ENCODE results near the gene SERPINE2. TPM values are rescaled to one million over a fixed set of nuclear protein-coding genes. Genes with fewer than 3 reads are reported as not detected.
A peak's percentile ranks its signal among the peaks of the same experiment; 100 is the strongest.

SERPINE2 gene
- total RNA-seq, 1 experiment from 2014 or later: 3.8 TPM

GRCh38 chr2:223957092-223957851 lies 81.8 kb downstream of the SERPINE2 start, which contains the start of gene MRPL44:
TSS of gene MRPL44 (plus strand) at chr2:223957463. CDS start at chr2:223957473, 10 bp downstream.
- peak within 1 kb of the TSS; percentile 98 for H3K27ac Mint-ChIP-seq (ENCODE audit: unreplicated experiment)
- no peak for TF ChIP-seq CTCF (IDR thresholded peaks at IDR 0.05; ENCODE audit: insufficient read depth in 1 of 2, low read depth in 1 of 2, low read length in 1 of 2, severe bottlenecking in 1 of 2, unreplicated experiment in 1 of 2)
- CTCF ChIA-PET: interaction anchor here (1.4 kb wide), 1 partner anchor 13 kb away, joined by 5 read pairs; no protein-coding TSS in a partner anchor
- Histone ChIP-seq H3K27me3 (replicated peaks; ENCODE audit: control insufficient read depth, insufficient read depth, low read length) (no peaks in the 10 kb centered on the region), H3K4me1 (peaks cover 12% of the 10 kb centered on the region), H3K9me3 (no peaks in the 10 kb centered on the region), H3K4me3 (ENCODE audit: low read depth, low read length) (peak within 1 kb of the TSS; percentile 93), H3K36me3 (ENCODE audit: control insufficient read depth, insufficient read depth, low read length) (0 out of 2 replicates have a peak, but pooled peaks cover 1% of the 10 kb centered on the region)
- H3K4me3 Mint-ChIP-seq (ENCODE audit: unreplicated experiment): peak within 1 kb of the TSS; percentile 92
- intact Hi-C loops (cut with micrococcal nuclease; ENCODE audit: unreplicated experiment): loop anchor here (1.0 to 5.0 kb wide), 6 partner anchors 12 to 265 kb away; partner anchors contain the start of gene WDFY1
- POLR2A ChIA-PET: interaction anchor here (1.9 kb wide), 1 partner anchor 27 kb away, joined by 8 read pairs; no protein-coding TSS in a partner anchor
- peaks cover 39% of the 10 kb centered on the region for H3K36me3 Mint-ChIP-seq (ENCODE audit: insufficient read depth, unreplicated experiment)
- H3K27me3 Mint-ChIP-seq (ENCODE audit: insufficient read depth, unreplicated experiment): no peaks in the 10 kb centered on the region
- BruUV-seq (replicated peaks): no TSS peak
- peaks cover 35% of the 10 kb centered on the region for H3K4me1 Mint-ChIP-seq (ENCODE audit: low read depth, unreplicated experiment)
- peak; percentile 97 to 100 for DNase-seq
- H3K9me3 Mint-ChIP-seq (ENCODE audit: unreplicated experiment): no peaks in the 10 kb centered on the region

- no peak for TF ChIP-seq CTCF (IDR thresholded peaks at IDR 0.05; ENCODE audit: insufficient read depth in 1 of 2, low read depth in 1 of 2, low read length in 1 of 2, severe bottlenecking in 1 of 2, unreplicated experiment in 1 of 2)
- Histone ChIP-seq H3K4me1 (peaks cover 17% of the 10 kb centered on the region), H3K27me3 (replicated peaks; ENCODE audit: control insufficient read depth, insufficient read depth, low read length) (no peaks in the 10 kb centered on the region), H3K9me3 (no peaks in the 10 kb centered on the region), H3K36me3 (ENCODE audit: control insufficient read depth, insufficient read depth, low read length) (no peaks in the 10 kb centered on the region), H3K4me3 (ENCODE audit: low read depth, low read length) (no peak overlapping the region; the same call in 1 of the 2 replicates)
- H3K36me3 Mint-ChIP-seq (ENCODE audit: insufficient read depth, unreplicated experiment): peaks cover 30% of the 10 kb centered on the region
- BruUV-seq (replicated peaks): no TSS peak
- POLR2A ChIA-PET: interaction anchor here (0.5 kb wide), 1 partner anchor 25 kb away, joined by 3 read pairs; no protein-coding TSS in a partner anchor
- H3K4me3 Mint-ChIP-seq (ENCODE audit: unreplicated experiment): peak overlapping the region; percentile 92
- no peaks in the 10 kb centered on the region for H3K9me3 Mint-ChIP-seq (ENCODE audit: unreplicated experiment)
- H3K4me1 Mint-ChIP-seq (ENCODE audit: low read depth, unreplicated experiment): peaks cover 38% of the 10 kb centered on the region
- intact Hi-C loops (cut with micrococcal nuclease; ENCODE audit: unreplicated experiment): loop anchor here (2.0 to 5.0 kb wide), 3 partner anchors 95 to 264 kb away; no protein-coding TSS in a partner anchor
- no peak for DNase-seq
- H3K27ac Mint-ChIP-seq (ENCODE audit: unreplicated experiment): peak overlapping the region; percentile 24
- CTCF ChIA-PET: no interaction called here
- H3K27me3 Mint-ChIP-seq (ENCODE audit: insufficient read depth, unreplicated experiment): no peaks in the 10 kb centered on the region
These were observed 82.8 kb downstream of the SERPINE2 start for GRCh38 chr2:223956300-223956699.

GRCh38 chr2:223954401-223954800 lies 84.7 kb downstream of the SERPINE2 start:
- TF ChIP-seq CTCF (IDR thresholded peaks at IDR 0.05; ENCODE audit: insufficient read depth in 1 of 2, low read depth in 1 of 2, low read length in 1 of 2, severe bottlenecking in 1 of 2, unreplicated experiment in 1 of 2): no peak
- intact Hi-C loops (cut with micrococcal nuclease; ENCODE audit: unreplicated experiment): no loop called here
- Mint-ChIP-seq H3K36me3 (ENCODE audit: insufficient read depth, unreplicated experiment) (peaks cover 11% of the 10 kb centered on the region), H3K9me3 (ENCODE audit: unreplicated experiment) (no peaks in the 10 kb centered on the region), H3K27ac (ENCODE audit: unreplicated experiment) (no peak overlapping the region), H3K27me3 (ENCODE audit: insufficient read depth, unreplicated experiment) (no peaks in the 10 kb centered on the region), H3K4me3 (ENCODE audit: unreplicated experiment) (no peak overlapping the region), H3K4me1 (ENCODE audit: low read depth, unreplicated experiment) (peaks cover 23% of the 10 kb centered on the region)
- H3K4me3 ChIP-seq (ENCODE audit: low read depth, low read length): no peak overlapping the region
- no TSS peak for BruUV-seq (replicated peaks)
- peaks cover 17% of the 10 kb centered on the region for H3K4me1 ChIP-seq
- no peaks in the 10 kb centered on the region for H3K9me3 ChIP-seq
- ChIA-PET CTCF (interaction anchor here (1.7 kb wide), 1 partner anchor 16 kb away, joined by 4 read pairs; no protein-coding TSS in a partner anchor), POLR2A (no interaction called here)
- no peaks in the 10 kb centered on the region for H3K27me3 ChIP-seq (replicated peaks; ENCODE audit: control insufficient read depth, insufficient read depth, low read length)
- H3K36me3 ChIP-seq (ENCODE audit: control insufficient read depth, insufficient read depth, low read length): no peaks in the 10 kb centered on the region
- no peak for DNase-seq
